ENCODE data around the gene TCP1. TPM values are rescaled to one million over a fixed set of nuclear protein-coding genes. Genes with fewer than 3 reads are reported as not detected.
A peak's percentile ranks its signal among the peaks of the same experiment; 100 is the strongest.

Gene TCP1
- total and polyA plus RNA-seq, 2 of the 13 experiments (the other 11 are each of a cell fraction or from before 2014, with no cell fraction given): 116 to 553 TPM

DNA sequence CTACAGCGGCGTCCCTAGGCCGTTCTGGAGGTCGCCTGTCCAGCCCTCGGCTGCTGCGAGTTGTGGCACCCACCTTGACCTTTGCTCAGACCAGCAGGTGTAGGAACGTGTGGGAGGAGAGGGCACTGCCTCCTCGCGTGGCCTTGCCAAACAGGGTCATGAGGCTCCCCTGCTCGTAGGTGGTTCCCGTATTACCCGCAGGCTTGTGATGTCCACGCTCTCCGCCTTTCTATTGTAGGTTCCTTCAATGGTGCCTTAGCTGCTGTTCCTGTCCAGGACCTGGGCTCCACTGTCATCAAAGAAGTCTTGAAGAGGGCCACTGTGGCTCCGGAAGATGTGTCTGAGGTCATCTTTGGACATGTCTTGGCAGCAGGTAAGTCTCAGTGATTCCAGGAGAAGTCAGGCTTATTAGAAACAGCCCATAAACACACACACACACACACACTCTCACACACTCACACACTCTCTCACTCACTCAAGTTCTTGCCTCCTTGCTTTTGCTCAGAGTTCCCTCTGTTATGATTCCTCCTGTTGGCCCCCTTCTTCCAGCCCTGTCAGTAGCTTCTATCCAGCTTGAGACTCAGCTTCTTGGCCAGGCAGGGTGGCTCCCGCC, 26.6 kb downstream of the TCP1 start (continued):
- TF ChIP-seq, protein P1, sequence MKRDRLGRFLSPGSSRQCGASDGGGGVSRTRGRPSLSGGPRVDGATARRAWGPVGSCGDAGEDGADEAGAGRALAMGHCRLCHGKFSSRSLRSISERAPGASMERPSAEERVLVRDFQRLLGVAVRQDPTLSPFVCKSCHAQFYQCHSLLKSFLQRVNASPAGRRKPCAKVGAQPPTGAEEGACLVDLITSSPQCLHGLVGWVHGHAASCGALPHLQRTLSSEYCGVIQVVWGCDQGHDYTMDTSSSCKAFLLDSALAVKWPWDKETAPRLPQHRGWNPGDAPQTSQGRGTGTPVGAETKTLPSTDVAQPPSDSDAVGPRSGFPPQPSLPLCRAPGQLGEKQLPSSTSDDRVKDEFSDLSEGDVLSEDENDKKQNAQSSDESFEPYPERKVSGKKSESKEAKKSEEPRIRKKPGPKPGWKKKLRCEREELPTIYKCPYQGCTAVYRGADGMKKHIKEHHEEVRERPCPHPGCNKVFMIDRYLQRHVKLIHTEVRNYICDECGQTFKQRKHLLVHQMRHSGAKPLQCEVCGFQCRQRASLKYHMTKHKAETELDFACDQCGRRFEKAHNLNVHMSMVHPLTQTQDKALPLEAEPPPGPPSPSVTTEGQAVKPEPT (CRISPR knock-in tag; IDR thresholded peaks at IDR 0.05; ENCODE audit: low read depth): no peak
- TF ChIP-seq, protein P2, sequence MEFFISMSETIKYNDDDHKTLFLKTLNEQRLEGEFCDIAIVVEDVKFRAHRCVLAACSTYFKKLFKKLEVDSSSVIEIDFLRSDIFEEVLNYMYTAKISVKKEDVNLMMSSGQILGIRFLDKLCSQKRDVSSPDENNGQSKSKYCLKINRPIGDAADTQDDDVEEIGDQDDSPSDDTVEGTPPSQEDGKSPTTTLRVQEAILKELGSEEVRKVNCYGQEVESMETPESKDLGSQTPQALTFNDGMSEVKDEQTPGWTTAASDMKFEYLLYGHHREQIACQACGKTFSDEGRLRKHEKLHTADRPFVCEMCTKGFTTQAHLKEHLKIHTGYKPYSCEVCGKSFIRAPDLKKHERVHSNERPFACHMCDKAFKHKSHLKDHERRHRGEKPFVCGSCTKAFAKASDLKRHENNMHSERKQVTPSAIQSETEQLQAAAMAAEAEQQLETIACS (CRISPR knock-in tag; IDR thresholded peaks at IDR 0.05): 0 out of 2 replicates have a peak, but pooled peaks have one; percentile 30
- TF ChIP-seq ZFP90 (CRISPR knock-in tag; IDR thresholded peaks at IDR 0.05; ENCODE audit: borderline replicate concordance) (peak; percentile 4; the same call in 1 of the 2 replicates), CEBPB (IDR thresholded peaks at IDR 0.05; ENCODE audit: borderline replicate concordance, low read depth, low read length) (no peak), ZNF264 (CRISPR knock-in tag; IDR thresholded peaks at IDR 0.05) (0 out of 2 replicates have a peak, but pooled peaks have one; percentile 78), YEATS4 (CRISPR knock-in tag; IDR thresholded peaks at IDR 0.05; ENCODE audit: borderline replicate concordance) (0 out of 2 replicates have a peak, but pooled peaks have one; percentile 9), ZFP62 (CRISPR knock-in tag; IDR thresholded peaks at IDR 0.05) (no peak), RBAK (CRISPR knock-in tag; IDR thresholded peaks at IDR 0.05) (no peak), TOPORS (CRISPR knock-in tag; IDR thresholded peaks at IDR 0.05) (0 out of 2 replicates have a peak, but pooled peaks have one; percentile 58)
- TF ChIP-seq, protein P3, sequence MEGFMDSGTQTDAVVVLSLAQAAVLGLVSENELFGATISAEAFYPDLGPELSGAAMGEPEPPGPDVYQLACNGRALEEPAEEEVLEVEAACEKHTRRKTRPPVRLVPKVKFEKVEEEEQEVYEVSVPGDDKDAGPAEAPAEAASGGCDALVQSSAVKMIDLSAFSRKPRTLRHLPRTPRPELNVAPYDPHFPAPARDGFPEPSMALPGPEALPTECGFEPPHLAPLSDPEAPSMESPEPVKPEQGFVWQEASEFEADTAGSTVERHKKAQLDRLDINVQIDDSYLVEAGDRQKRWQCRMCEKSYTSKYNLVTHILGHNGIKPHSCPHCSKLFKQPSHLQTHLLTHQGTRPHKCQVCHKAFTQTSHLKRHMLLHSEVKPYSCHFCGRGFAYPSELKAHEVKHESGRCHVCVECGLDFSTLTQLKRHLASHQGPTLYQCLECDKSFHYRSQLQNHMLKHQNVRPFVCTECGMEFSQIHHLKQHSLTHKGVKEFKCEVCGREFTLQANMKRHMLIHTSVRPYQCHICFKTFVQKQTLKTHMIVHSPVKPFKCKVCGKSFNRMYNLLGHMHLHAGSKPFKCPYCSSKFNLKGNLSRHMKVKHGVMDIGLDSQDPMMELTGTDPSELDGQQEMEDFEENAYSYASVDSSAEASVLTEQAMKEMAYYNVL (CRISPR knock-in tag; IDR thresholded peaks at IDR 0.05; ENCODE audit: borderline replicate concordance): 0 out of 2 replicates have a peak, but pooled peaks have one; percentile 27
- TF ChIP-seq, protein P4, sequence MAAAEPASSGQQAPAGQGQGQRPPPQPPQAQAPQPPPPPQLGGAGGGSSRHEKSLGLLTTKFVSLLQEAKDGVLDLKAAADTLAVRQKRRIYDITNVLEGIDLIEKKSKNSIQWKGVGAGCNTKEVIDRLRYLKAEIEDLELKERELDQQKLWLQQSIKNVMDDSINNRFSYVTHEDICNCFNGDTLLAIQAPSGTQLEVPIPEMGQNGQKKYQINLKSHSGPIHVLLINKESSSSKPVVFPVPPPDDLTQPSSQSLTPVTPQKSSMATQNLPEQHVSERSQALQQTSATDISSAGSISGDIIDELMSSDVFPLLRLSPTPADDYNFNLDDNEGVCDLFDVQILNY (CRISPR knock-in tag; conservative IDR thresholded peaks at IDR 0.05): no peak
- TF ChIP-seq, protein P5, sequence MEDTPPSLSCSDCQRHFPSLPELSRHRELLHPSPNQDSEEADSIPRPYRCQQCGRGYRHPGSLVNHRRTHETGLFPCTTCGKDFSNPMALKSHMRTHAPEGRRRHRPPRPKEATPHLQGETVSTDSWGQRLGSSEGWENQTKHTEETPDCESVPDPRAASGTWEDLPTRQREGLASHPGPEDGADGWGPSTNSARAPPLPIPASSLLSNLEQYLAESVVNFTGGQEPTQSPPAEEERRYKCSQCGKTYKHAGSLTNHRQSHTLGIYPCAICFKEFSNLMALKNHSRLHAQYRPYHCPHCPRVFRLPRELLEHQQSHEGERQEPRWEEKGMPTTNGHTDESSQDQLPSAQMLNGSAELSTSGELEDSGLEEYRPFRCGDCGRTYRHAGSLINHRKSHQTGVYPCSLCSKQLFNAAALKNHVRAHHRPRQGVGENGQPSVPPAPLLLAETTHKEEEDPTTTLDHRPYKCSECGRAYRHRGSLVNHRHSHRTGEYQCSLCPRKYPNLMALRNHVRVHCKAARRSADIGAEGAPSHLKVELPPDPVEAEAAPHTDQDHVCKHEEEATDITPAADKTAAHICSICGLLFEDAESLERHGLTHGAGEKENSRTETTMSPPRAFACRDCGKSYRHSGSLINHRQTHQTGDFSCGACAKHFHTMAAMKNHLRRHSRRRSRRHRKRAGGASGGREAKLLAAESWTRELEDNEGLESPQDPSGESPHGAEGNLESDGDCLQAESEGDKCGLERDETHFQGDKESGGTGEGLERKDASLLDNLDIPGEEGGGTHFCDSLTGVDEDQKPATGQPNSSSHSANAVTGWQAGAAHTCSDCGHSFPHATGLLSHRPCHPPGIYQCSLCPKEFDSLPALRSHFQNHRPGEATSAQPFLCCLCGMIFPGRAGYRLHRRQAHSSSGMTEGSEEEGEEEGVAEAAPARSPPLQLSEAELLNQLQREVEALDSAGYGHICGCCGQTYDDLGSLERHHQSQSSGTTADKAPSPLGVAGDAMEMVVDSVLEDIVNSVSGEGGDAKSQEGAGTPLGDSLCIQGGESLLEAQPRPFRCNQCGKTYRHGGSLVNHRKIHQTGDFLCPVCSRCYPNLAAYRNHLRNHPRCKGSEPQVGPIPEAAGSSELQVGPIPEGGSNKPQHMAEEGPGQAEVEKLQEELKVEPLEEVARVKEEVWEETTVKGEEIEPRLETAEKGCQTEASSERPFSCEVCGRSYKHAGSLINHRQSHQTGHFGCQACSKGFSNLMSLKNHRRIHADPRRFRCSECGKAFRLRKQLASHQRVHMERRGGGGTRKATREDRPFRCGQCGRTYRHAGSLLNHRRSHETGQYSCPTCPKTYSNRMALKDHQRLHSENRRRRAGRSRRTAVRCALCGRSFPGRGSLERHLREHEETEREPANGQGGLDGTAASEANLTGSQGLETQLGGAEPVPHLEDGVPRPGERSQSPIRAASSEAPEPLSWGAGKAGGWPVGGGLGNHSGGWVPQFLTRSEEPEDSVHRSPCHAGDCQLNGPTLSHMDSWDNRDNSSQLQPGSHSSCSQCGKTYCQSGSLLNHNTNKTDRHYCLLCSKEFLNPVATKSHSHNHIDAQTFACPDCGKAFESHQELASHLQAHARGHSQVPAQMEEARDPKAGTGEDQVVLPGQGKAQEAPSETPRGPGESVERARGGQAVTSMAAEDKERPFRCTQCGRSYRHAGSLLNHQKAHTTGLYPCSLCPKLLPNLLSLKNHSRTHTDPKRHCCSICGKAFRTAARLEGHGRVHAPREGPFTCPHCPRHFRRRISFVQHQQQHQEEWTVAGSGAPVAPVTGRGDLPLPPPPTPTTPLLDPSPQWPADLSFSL (CRISPR knock-in tag; IDR thresholded peaks at IDR 0.05): peak; percentile 61; the same call in 1 of the 2 replicates

All from HepG2 (cell line).